Thyroid gland (tissue), 4 donors: ENCODE data around the gene TMEM69.

ENCODE experiments used
- CTCF ChIP-seq, 6 experiments: fragments of 200-600 bp in 3 of 6; fragments of 450-650 bp in 3 of 6; sonication (generic) in 3 of 6; IDR thresholded peaks; one replicate each; pipeline ENCODE4 v1.5.1; 2016 to 2019; ENCODE audit warnings: antibody characterized with exemption in 6 of 6, mild to moderate bottlenecking in 2 of 6, inconsistent platforms in 1 of 6, moderate library complexity in 1 of 6
- POLR2A ChIP-seq, 2 donors: fragments of 450-650 bp; IDR thresholded peaks; one replicate each; pipeline ENCODE4 v1.6.1; 2017; ENCODE audit warnings: antibody characterized with exemption in 2 of 2, mild to moderate bottlenecking in 2 of 2, moderate library complexity in 1 of 2

DNA sequence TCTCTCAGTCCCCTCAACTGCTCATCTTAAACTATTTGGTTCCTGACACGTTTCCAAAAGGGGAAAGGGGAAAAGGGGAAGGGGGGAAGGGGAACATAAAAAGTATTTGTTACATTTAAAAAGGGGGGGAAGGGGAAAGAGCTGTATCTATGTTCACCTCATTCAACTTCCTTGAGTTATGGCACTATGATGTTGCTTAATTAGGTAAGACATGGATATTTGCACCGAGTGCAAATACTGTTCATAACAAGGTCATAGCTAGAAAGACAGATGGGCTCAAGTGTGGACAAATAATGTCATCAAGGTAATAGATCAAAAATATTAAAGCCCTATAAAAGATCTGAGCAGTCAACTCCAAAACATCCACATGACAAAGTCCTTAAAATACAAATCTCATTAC, 27.6 kb upstream of the TMEM69 start:
- TF ChIP-seq CTCF (IDR thresholded peaks at IDR 0.05) (no peak), POLR2A (IDR thresholded peaks at IDR 0.05) (no peak)
